PC-3 (cell line): ENCODE measurements around the gene GDF15. TPM values are rescaled to one million over a fixed set of nuclear protein-coding genes. Genes with fewer than 3 reads are reported as not detected.

Experiments
- ATAC-seq: fragments of 200-7000 bp; cut with Tn5 transposase; 2 replicates; pipeline ENCODE4 v1.9.1; 2020; ENCODE audit warnings: mild to moderate bottlenecking, moderate library complexity
- BruUV-seq: library from RNA; stranded (reverse); fragments of 400-500 nt; replicated peaks from 2 replicates; lab custom pipeline; 2021; lab: Mats Ljungman, UMichigan
- CTCF ChIA-PET: fragments of 300-600 bp; sonication (Branson Sonifier 250); formaldehyde crosslinking; loops from one replicate; lab custom pipeline; 2022; ENCODE audit warnings: antibody characterized with exemption; lab: Charles Lee
- POLR2A ChIA-PET: fragments of 300-600 bp; sonication (Branson Sonifier 250); formaldehyde crosslinking; loops from one replicate; lab custom pipeline; 2022; ENCODE audit warnings: antibody characterized with exemption; ENCODE audit not compliant: unreplicated experiment; lab: Charles Lee
- DNase-seq: peaks from one replicate; pipeline ENCODE4 v3.0.0-alpha.2; 2015
- H2AFZ ChIP-seq: fragments of 300-600 bp; sonication (generic); 2 replicates; pipeline ENCODE4 v1.6.0; 2016; ENCODE audit warnings: antibody characterized with exemption, low read length
- H3F3A ChIP-seq: fragments of 300-600 bp; sonication (generic); one replicate; pipeline ENCODE4 v1.6.0; 2017; ENCODE audit warnings: antibody characterized with exemption, low read length, control low read depth, mild to moderate bottlenecking; ENCODE audit not compliant: unreplicated experiment
- H3K27ac ChIP-seq: fragments of 300-600 bp; sonication (generic); 2 replicates; pipeline ENCODE4 v1.5.1; 2016; ENCODE audit warnings: mild to moderate bottlenecking, low read length
- H3K27me3 ChIP-seq: fragments of 300-600 bp; sonication (generic); 2 replicates; pipeline ENCODE4 v1.6.1; 2016; ENCODE audit warnings: low read length, mixed read lengths
- H3K36me3 ChIP-seq: fragments of 300-600 bp; sonication (generic); 2 replicates; pipeline ENCODE4 v1.6.1; 2016; ENCODE audit warnings: low read depth, mixed run types, low read length, mixed read lengths
- H3K4me1 ChIP-seq: fragments of 300-600 bp; sonication (generic); 2 replicates; pipeline ENCODE4 v1.5.1; 2016; ENCODE audit warnings: low read length; ENCODE audit not compliant: insufficient read depth
- H3K4me2 ChIP-seq: fragments of 300-600 bp; sonication (generic); 2 replicates; pipeline ENCODE4 v1.6.0; 2016; ENCODE audit warnings: low read length
- H3K4me3 ChIP-seq: fragments of 300-600 bp; sonication (generic); 2 replicates; pipeline ENCODE4 v1.5.1; 2016; ENCODE audit warnings: mild to moderate bottlenecking, low read length, mixed read lengths
- H3K79me2 ChIP-seq: fragments of 300-600 bp; sonication (generic); 2 replicates; pipeline ENCODE4 v1.6.1; 2017; ENCODE audit warnings: low read length, mixed read lengths
- H3K9ac ChIP-seq: fragments of 300-600 bp; sonication (generic); 2 replicates; pipeline ENCODE4 v1.6.0; 2016; ENCODE audit warnings: mild to moderate bottlenecking, low read length
- H3K9me2 ChIP-seq: fragments of 300-600 bp; sonication (generic); replicated peaks from 2 replicates; pipeline ENCODE4 v1.6.1; 2016; ENCODE audit warnings: mixed run types, low read length, mixed read lengths
- H3K9me3 ChIP-seq: fragments of 300-600 bp; sonication (generic); 2 replicates; pipeline ENCODE4 v1.6.1; 2016; ENCODE audit warnings: low read length, mixed read lengths
- H4K20me1 ChIP-seq: fragments of 300-600 bp; sonication (generic); 2 replicates; pipeline ENCODE4 v1.6.1; 2016; ENCODE audit warnings: low read length, mixed read lengths
- CTCF ChIP-seq: fragments of 300-600 bp; sonication (generic); conservative IDR thresholded peaks from 2 replicates; pipeline ENCODE4 v1.5.1; 2017; ENCODE audit warnings: antibody characterized with exemption, low read depth, mild to moderate bottlenecking, low read length
- EZH2 ChIP-seq: fragments of 300-600 bp; sonication (generic); IDR thresholded peaks from one replicate; pipeline ENCODE4 v1.6.1; 2017; ENCODE audit warnings: antibody characterized with exemption, mild to moderate bottlenecking, low read length; ENCODE audit not compliant: unreplicated experiment
- EZH2phosphoT487 ChIP-seq: fragments of 300-600 bp; sonication (generic); IDR thresholded peaks from 2 replicates; pipeline ENCODE4 v1.6.1; 2018; ENCODE audit warnings: mild to moderate bottlenecking, antibody characterized with exemption, low read length, borderline replicate concordance
- intact Hi-C: fragments of 100-400 bp; cut with micrococcal nuclease; formaldehyde crosslinking; loops from 2 replicates; pipeline ENCODE4 v1.9.0; 2023
- total RNA-seq: library from RNA; depleted of rRNA; stranded (reverse); fragments of >200 nt; gene quantifications from 2 replicates; pipeline ENCODE4 v1.2.3, GENCODE V29; 2014

The GDF15 gene
- total RNA-seq, 1 experiment from 2014 or later, result 84.3 TPM

DNA sequence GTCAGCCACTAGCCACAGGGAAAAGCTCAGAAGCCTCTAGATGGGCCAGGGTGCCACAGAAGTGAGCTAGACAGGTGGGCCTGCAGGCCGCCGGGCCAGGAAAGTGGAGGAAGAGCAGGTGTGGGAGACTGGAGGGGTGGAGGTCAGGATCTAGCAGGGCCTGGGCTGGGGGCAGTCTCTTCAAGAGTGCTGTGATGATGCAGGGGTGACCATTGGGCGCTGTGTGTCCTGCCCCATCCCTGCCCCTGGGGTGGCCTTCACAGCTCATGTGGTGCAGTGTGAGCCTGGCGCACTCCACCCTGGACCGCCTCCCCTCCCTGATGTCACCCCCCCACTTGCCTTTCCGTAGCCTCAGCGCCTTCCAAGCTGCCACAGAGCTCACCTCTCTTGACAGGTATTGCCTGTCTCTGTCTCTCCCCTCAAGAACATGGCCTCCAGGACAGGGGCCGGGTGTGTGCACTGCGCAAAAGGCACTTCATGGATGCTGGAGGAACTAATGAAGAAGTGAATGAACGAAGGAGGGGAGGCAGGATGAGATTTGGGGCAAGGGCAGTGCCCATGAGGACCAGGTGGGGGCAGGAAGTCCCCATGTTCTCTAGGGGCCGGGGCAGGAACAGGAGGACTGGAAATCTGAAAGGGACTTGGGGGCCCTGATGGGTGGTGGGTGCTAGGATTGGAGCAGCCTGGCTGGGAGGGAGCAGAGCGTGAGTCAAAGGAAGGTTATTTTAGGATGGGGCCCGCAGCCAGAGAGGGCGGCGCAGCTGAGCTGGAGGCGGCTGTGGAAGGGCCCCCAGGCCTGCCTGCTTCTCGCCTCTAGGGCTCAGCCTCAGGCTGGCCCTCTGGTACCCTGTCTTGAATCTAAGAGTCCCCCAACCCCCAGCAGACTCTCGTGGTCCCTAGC is 39.8 kb downstream of the GDF15 start:
- H3K4me2 ChIP-seq, result no peak overlapping the region
- H3K27me3 ChIP-seq, result no peaks in the 10 kb centered on the region
- peaks cover 4% of the 10 kb centered on the region for H3K4me1 ChIP-seq
- ChIA-PET POLR2A (no interaction called here), CTCF (no interaction called here)
- H3K9me2 ChIP-seq, result no peaks in the 10 kb centered on the region
- TF ChIP-seq CTCF (0 out of 2 replicates have a peak, but pooled peaks have one; percentile 11), EZH2 (no peak), EZH2phosphoT487 (no peak)
- no peak overlapping the region for H3K4me3 ChIP-seq
- H3K9ac ChIP-seq, result no peak overlapping the region
- peaks cover 39% of the 10 kb centered on the region for H3K79me2 ChIP-seq
- H3K36me3 ChIP-seq, result no peaks in the 10 kb centered on the region
- peaks cover 11% of the 10 kb centered on the region; the same call in 1 of the 2 replicates for H4K20me1 ChIP-seq
- ATAC-seq, result peak; percentile 14
- DNase-seq, result no peak
- intact Hi-C loops, result no loop called here
- BruUV-seq, result no TSS peak
- no peaks in the 10 kb centered on the region for H3K9me3 ChIP-seq
- H2AFZ ChIP-seq, result no peak overlapping the region
- H3F3A ChIP-seq, result no peaks in the 10 kb centered on the region
- no peak overlapping the region for H3K27ac ChIP-seq

DNA sequence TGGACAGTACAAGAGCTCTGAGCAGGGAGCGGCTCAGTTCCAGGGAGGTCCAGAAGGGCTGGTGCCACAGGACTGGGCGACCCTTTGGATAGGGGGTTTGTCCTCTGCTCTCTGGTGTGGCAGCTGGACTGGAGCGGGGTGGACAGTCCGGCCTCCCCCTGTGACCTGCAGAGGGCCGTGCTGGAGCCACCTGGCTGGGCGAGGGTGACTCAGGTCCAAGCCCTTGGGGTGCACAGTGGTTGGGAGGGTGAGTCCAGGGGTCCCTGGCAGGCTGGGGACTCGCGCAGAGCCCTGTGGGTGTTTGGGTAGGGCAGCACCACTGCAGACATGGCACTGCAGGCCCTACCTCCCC is 40.4 kb downstream of the GDF15 start:
- no TSS peak for BruUV-seq
- H3K4me2 ChIP-seq, result no peak overlapping the region
- POLR2A ChIA-PET, result no interaction called here
- no peaks in the 10 kb centered on the region for H3F3A ChIP-seq
- H3K79me2 ChIP-seq, result peaks cover 33% of the 10 kb centered on the region
- peak; percentile 7 for ATAC-seq
- TF ChIP-seq EZH2, result no peak
- no peak for TF ChIP-seq CTCF
- no peak for TF ChIP-seq EZH2phosphoT487
- H3K9me2 ChIP-seq, result no peaks in the 10 kb centered on the region
- H3K9me3 ChIP-seq, result no peaks in the 10 kb centered on the region
- CTCF ChIA-PET, result no interaction called here
- H3K4me3 ChIP-seq, result no peak overlapping the region
- H2AFZ ChIP-seq, result no peak overlapping the region
- no peak for DNase-seq
- no peaks in the 10 kb centered on the region for H3K27me3 ChIP-seq
- no peak overlapping the region for H3K9ac ChIP-seq
- H3K36me3 ChIP-seq, result no peaks in the 10 kb centered on the region
- no peak overlapping the region for H3K27ac ChIP-seq
- H4K20me1 ChIP-seq, result peaks cover 7% of the 10 kb centered on the region; the same call in 1 of the 2 replicates
- intact Hi-C loops, result no loop called here
- H3K4me1 ChIP-seq, result no peaks in the 10 kb centered on the region
